GM12891 (cell line): Measurements from ENCODE around the gene DPEP3.

Experiments
- POLR2A ChIP-seq: IDR thresholded peaks from 2 replicates; pipeline ENCODE4 v1.6.1; 2011; ENCODE audit warnings: low read depth, low read length, control low read depth
- POLR2AphosphoS5 ChIP-seq: IDR thresholded peaks from 2 replicates; pipeline ENCODE4 v1.6.1; 2011; ENCODE audit warnings: low read depth, low read length, control low read depth
- SPI1 ChIP-seq: IDR thresholded peaks from 2 replicates; pipeline ENCODE4 v1.6.1; 2011; ENCODE audit warnings: low read depth, low read length, control low read depth

DNA sequence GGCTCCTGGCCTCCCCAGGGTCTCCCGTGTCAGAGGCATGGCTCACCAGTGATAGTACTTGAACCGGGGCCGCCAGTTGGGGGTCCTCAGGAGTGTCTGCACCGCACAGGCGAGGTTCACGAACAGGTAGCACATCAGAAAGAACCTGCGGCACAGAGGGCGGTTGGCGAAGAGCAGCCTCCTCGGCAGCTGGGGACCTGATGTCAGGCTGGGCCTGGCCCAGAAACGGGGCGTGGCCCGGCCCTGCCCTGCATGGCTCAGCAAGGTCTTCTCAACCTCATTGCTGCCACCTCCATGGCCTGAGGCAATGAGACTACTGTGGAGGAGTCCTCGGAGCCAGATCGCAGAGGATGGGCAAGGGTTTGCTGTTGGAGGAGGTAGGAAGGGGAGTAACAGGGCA is 32.3 kb downstream of the DPEP3 start:
- TF ChIP-seq POLR2A (no peak), SPI1 (no peak), POLR2AphosphoS5 (no peak)
